B cell (primary cell): Measurements from ENCODE around the gene RETREG1.

Experiments used
- EZH2 ChIP-seq: IDR thresholded peaks from 2 replicates; pipeline ENCODE4 v1.6.1; 2012; ENCODE audit warnings: borderline replicate concordance, low read depth, mild to moderate bottlenecking, moderate library complexity, low read length; ENCODE audit not compliant: insufficient read depth, poor library complexity, severe bottlenecking
- TF ChIP-seq, protein P1 (sequence below): fragments of 200-600 bp; IDR thresholded peaks from one replicate; pipeline ENCODE4 v1.8.0; 2022; ENCODE audit warnings: antibody characterized with exemption, mild to moderate bottlenecking

DNA sequence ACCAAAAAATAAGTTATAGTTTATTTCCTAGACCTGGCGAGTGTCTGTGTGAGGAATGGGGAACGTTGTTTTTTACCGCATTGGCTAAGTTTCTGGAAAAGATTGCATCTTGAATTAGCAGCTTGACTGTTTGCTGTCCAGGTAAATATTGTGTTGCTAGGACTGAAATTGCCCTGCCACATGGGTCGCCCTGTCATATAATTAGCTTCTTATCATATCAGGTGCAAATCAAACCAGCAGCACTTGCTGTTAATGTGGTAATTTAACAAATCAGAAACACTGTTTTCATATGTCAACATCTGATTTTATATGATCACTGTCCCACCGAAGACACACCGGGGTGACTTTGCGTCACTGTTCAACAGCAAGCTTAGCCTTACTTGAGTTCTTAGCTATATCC is 87.5 kb downstream of the RETREG1 start:
- TF ChIP-seq, protein P1, sequence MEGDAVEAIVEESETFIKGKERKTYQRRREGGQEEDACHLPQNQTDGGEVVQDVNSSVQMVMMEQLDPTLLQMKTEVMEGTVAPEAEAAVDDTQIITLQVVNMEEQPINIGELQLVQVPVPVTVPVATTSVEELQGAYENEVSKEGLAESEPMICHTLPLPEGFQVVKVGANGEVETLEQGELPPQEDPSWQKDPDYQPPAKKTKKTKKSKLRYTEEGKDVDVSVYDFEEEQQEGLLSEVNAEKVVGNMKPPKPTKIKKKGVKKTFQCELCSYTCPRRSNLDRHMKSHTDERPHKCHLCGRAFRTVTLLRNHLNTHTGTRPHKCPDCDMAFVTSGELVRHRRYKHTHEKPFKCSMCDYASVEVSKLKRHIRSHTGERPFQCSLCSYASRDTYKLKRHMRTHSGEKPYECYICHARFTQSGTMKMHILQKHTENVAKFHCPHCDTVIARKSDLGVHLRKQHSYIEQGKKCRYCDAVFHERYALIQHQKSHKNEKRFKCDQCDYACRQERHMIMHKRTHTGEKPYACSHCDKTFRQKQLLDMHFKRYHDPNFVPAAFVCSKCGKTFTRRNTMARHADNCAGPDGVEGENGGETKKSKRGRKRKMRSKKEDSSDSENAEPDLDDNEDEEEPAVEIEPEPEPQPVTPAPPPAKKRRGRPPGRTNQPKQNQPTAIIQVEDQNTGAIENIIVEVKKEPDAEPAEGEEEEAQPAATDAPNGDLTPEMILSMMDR = no peak
- no peak for TF ChIP-seq EZH2
